ENCODE measurements around the gene ALG1. TPM values are rescaled to one million over a fixed set of nuclear protein-coding genes. Genes with fewer than 3 reads are reported as not detected.
A peak's percentile ranks its signal among the peaks of the same experiment; 100 is the strongest.
"Not testable (repeated sequence)": the region's sequence is repeated elsewhere in the genome, so short reads cannot be mapped to it uniquely, and the experiment has no call there.

Gene ALG1
- total RNA-seq, 2 experiments from 2014 or later, result 12.8 to 14.1 TPM

- Mint-ChIP-seq H3K4me3 (peak overlapping the region; percentile 84), H3K4me1 (ENCODE audit: low read depth) (peaks cover 27% of the 10 kb centered on the region), H3K27ac (peak overlapping the region; percentile 82)
- POLR2A ChIA-PET, H3K36me3 Mint-ChIP-seq, CTCF ChIA-PET, DNase-seq, H3K9me3 Mint-ChIP-seq, H3K27me3 Mint-ChIP-seq: not testable (repeated sequence)
- intact Hi-C loops (cut with micrococcal nuclease), result loop anchor here (5.0 to 10.0 kb wide), 5 partner anchors 249 to 479 kb away; partner anchors contain the start of genes ANKS3, DNAAF8, GLYR1 and NUDT16L1
These were observed 24.9 kb downstream of the ALG1 start for GRCh38 chr16:5096437-5097060.

GRCh38 chr16:5097061-5097469 is 25.4 kb downstream of the ALG1 start:
- intact Hi-C loops (cut with micrococcal nuclease), result loop anchor here (5.0 to 10.0 kb wide), 5 partner anchors 250 to 480 kb away; partner anchors contain the start of genes ANKS3, DNAAF8, GLYR1 and NUDT16L1
- H3K27me3 Mint-ChIP-seq, POLR2A ChIA-PET, H3K9me3 Mint-ChIP-seq, CTCF ChIA-PET, H3K36me3 Mint-ChIP-seq: not testable (repeated sequence)
- peak; percentile 52 for DNase-seq
- peak overlapping the region; percentile 84 for H3K4me3 Mint-ChIP-seq
- H3K4me1 Mint-ChIP-seq (ENCODE audit: low read depth), result peaks cover 25% of the 10 kb centered on the region
- H3K27ac Mint-ChIP-seq, result peak overlapping the region; percentile 82

- not testable (repeated sequence) for H3K9me3 Mint-ChIP-seq, H3K36me3 Mint-ChIP-seq, H3K27me3 Mint-ChIP-seq
- peak; percentile 98 for DNase-seq
- Mint-ChIP-seq H3K4me3 (peak within 1 kb of the TSS; percentile 84), H3K4me1 (ENCODE audit: low read depth) (peaks cover 21% of the 10 kb centered on the region), H3K27ac (peak within 1 kb of the TSS; percentile 90)
- CTCF ChIA-PET, result interaction anchor here (0.6 to 1.0 kb wide), 2 partner anchors 142 to 294 kb away, joined by 3 read pairs; no protein-coding TSS in a partner anchor
- intact Hi-C loops (cut with micrococcal nuclease), result loop anchor here (2.0 to 10.0 kb wide), 6 partner anchors 65 to 480 kb away; partner anchors contain the start of genes ANKS3, DNAAF8, GLYR1 and NAGPA
- POLR2A ChIA-PET, result interaction anchor here (0.6 kb wide), 1 partner anchor 214 kb away, joined by 3 read pairs; no protein-coding TSS in a partner anchor
These were observed 26.0 kb downstream of the ALG1 start, which contains the start of gene EEF2KMT for GRCh38 chr16:5097470-5098220. TSS of gene EEF2KMT (minus strand) at chr16:5097795. CDS start at chr16:5097739, 56 bp downstream.

GRCh38 chr16:5098221-5099159 is 26.8 kb downstream of the ALG1 start:
- CTCF ChIA-PET, result interaction anchor here (0.6 to 1.0 kb wide), 2 partner anchors 143 to 295 kb away, joined by 3 read pairs; no protein-coding TSS in a partner anchor
- POLR2A ChIA-PET, result interaction anchor here (0.6 kb wide), 1 partner anchor 215 kb away, joined by 3 read pairs; no protein-coding TSS in a partner anchor
- intact Hi-C loops (cut with micrococcal nuclease), result loop anchor here (2.0 to 10.0 kb wide), 6 partner anchors 66 to 481 kb away; partner anchors contain the start of genes ANKS3, DNAAF8, GLYR1 and NAGPA
- peak overlapping the region; percentile 90 for H3K27ac Mint-ChIP-seq
- not testable (repeated sequence) for H3K36me3 Mint-ChIP-seq, H3K27me3 Mint-ChIP-seq, H3K9me3 Mint-ChIP-seq
- peak; percentile 79 for DNase-seq
- H3K4me3 Mint-ChIP-seq, result peak overlapping the region; percentile 84
- peaks cover 21% of the 10 kb centered on the region for H3K4me1 Mint-ChIP-seq (ENCODE audit: low read depth)

- CTCF ChIA-PET, result interaction anchor here (1.0 kb wide), 1 partner anchor 143 kb away, joined by 3 read pairs; no protein-coding TSS in a partner anchor
- DNase-seq, POLR2A ChIA-PET, H3K9me3 Mint-ChIP-seq, H3K27me3 Mint-ChIP-seq, H3K36me3 Mint-ChIP-seq, H3K27ac Mint-ChIP-seq: not testable (repeated sequence)
- Mint-ChIP-seq H3K4me3 (peak overlapping the region; percentile 84), H3K4me1 (ENCODE audit: low read depth) (peaks cover 21% of the 10 kb centered on the region)
- intact Hi-C loops (cut with micrococcal nuclease), result loop anchor here (2.0 to 10.0 kb wide), 6 partner anchors 66 to 482 kb away; partner anchors contain the start of genes ANKS3, DNAAF8, GLYR1 and NAGPA
These were observed 27.5 kb downstream of the ALG1 start for GRCh38 chr16:5099174-5099573.

- POLR2A ChIA-PET; H3K9me3 Mint-ChIP-seq; CTCF ChIA-PET; H3K36me3 Mint-ChIP-seq; DNase-seq; H3K27me3 Mint-ChIP-seq; intact Hi-C loops (cut with micrococcal nuclease); H3K4me3 Mint-ChIP-seq; H3K4me1 Mint-ChIP-seq (ENCODE audit: low read depth); H3K27ac Mint-ChIP-seq: not testable (repeated sequence)
These were observed 31.8 kb downstream of the ALG1 start for GRCh38 chr16:5103296-5104032.

GRCh38 chr16:5105039-5105438 is 33.4 kb downstream of the ALG1 start:
- POLR2A ChIA-PET; intact Hi-C loops (cut with micrococcal nuclease); H3K27me3 Mint-ChIP-seq; H3K27ac Mint-ChIP-seq; H3K9me3 Mint-ChIP-seq; H3K4me1 Mint-ChIP-seq (ENCODE audit: low read depth); DNase-seq; H3K4me3 Mint-ChIP-seq; CTCF ChIA-PET; H3K36me3 Mint-ChIP-seq: not testable (repeated sequence)

- no peak overlapping the region for H3K4me3 Mint-ChIP-seq
- no peaks in the 10 kb centered on the region for H3K36me3 Mint-ChIP-seq
- POLR2A ChIA-PET, result no interaction called here
- H3K27me3 Mint-ChIP-seq, result no peaks in the 10 kb centered on the region
- CTCF ChIA-PET, result no interaction called here
- H3K9me3 Mint-ChIP-seq, result no peaks in the 10 kb centered on the region
- no peaks in the 10 kb centered on the region for H3K4me1 Mint-ChIP-seq (ENCODE audit: low read depth)
- DNase-seq, result no peak
- no peak overlapping the region for H3K27ac Mint-ChIP-seq
- intact Hi-C loops (cut with micrococcal nuclease), result no loop called here
These were observed 37.0 kb downstream of the ALG1 start for GRCh38 chr16:5108505-5109158.

GRCh38 chr16:5110933-5111332 is 39.3 kb downstream of the ALG1 start:
- DNase-seq; H3K9me3 Mint-ChIP-seq; H3K4me3 Mint-ChIP-seq; H3K4me1 Mint-ChIP-seq (ENCODE audit: low read depth); CTCF ChIA-PET; H3K36me3 Mint-ChIP-seq; intact Hi-C loops (cut with micrococcal nuclease); H3K27ac Mint-ChIP-seq; H3K27me3 Mint-ChIP-seq; POLR2A ChIA-PET: not testable (repeated sequence)

GRCh38 chr16:5116780-5117295 is 45.2 kb downstream of the ALG1 start:
- DNase-seq; intact Hi-C loops (cut with micrococcal nuclease); H3K27ac Mint-ChIP-seq; CTCF ChIA-PET; H3K36me3 Mint-ChIP-seq; H3K9me3 Mint-ChIP-seq; H3K4me3 Mint-ChIP-seq; POLR2A ChIA-PET: not testable (repeated sequence)
- Mint-ChIP-seq H3K4me1 (ENCODE audit: low read depth) (peaks cover 15% of the 10 kb centered on the region), H3K27me3 (peaks cover 12% of the 10 kb centered on the region)

Data from activated CD4-positive, alpha-beta memory T cell treated with anti-CD3 and anti-CD28 coated beads for 36 hours (primary cell).